CD4-positive, alpha-beta T cell (primary cell): ENCODE data around the gene DNMT3A. TPM values are rescaled to one million over a fixed set of nuclear protein-coding genes. Genes with fewer than 3 reads are reported as not detected.

Experiments used
- ATAC-seq: fragments of 200-7000 bp; cut with Tn5 transposase; one replicate; pipeline ENCODE4 v1.10.0; 2022; ENCODE audit warnings: mild to moderate bottlenecking; ENCODE audit not compliant: poor library complexity
- CTCF ChIA-PET: fragments of 350-600 bp; sonication (Branson Sonifier 250); formaldehyde crosslinking; loops from one replicate; lab custom pipeline; 2021; ENCODE audit warnings: antibody characterized with exemption, inconsistent platforms; lab: Charles Lee
- POLR2A ChIA-PET: fragments of 350-600 bp; sonication (Branson Sonifier 250); formaldehyde crosslinking; loops from one replicate; lab custom pipeline; 2021; ENCODE audit warnings: antibody characterized with exemption, inconsistent platforms; lab: Charles Lee
- DNase-seq, 14 experiments: peaks; one replicate each; pipeline ENCODE4 v3.0.0-alpha.2; 2013 to 2020; ENCODE audit warnings: mixed read lengths in 2 of 14
- H3K27ac ChIP-seq, 2 donors: one replicate each; pipeline versions ENCODE4 v1.5.1 to v1.7.0; 2013; ENCODE audit warnings: low read length in 2 of 2, low read depth in 1 of 2, mild to moderate bottlenecking in 1 of 2
- H3K27me3 ChIP-seq, 2 experiments: 1 replicate in 1 of 2; 2 replicates in 1 of 2; pipeline versions ENCODE4 v1.6.1 to v1.7.0; 2013; ENCODE audit warnings: low read length in 2 of 2, control low read depth in 1 of 2, mild to moderate bottlenecking in 1 of 2, moderate library complexity in 1 of 2; ENCODE audit not compliant: insufficient read depth in 2 of 2, control insufficient read depth in 1 of 2
- H3K36me3 ChIP-seq: one replicate; pipeline ENCODE4 v1.6.1; 2013; ENCODE audit warnings: low read length, control low read depth; ENCODE audit not compliant: insufficient read depth
- H3K4me1 ChIP-seq: one replicate; pipeline ENCODE4 v1.6.1; 2013; ENCODE audit warnings: low read length, control low read depth; ENCODE audit not compliant: insufficient read depth
- H3K4me3 ChIP-seq: one replicate; pipeline ENCODE4 v1.5.1; 2013; ENCODE audit warnings: mild to moderate bottlenecking, low read length, moderate library complexity
- H3K9me3 ChIP-seq, 2 experiments: 1 replicate in 1 of 2; 2 replicates in 1 of 2; pipeline versions ENCODE4 v1.6.1 to v1.7.0; 2013; ENCODE audit warnings: low read length in 2 of 2, mild to moderate bottlenecking in 2 of 2, control low read depth in 1 of 2, moderate library complexity in 1 of 2; ENCODE audit not compliant: control insufficient read depth in 1 of 2, insufficient read depth in 1 of 2
- H3K27ac Mint-ChIP-seq: one replicate; pipeline ENCODE4 v1.8.0; 2020; ENCODE audit warnings: mixed read lengths
- H3K27me3 Mint-ChIP-seq: one replicate; pipeline ENCODE4 v1.8.0; 2021; ENCODE audit warnings: mixed read lengths
- H3K36me3 Mint-ChIP-seq: one replicate; pipeline ENCODE4 v1.8.0; 2021; ENCODE audit warnings: low read depth, mixed read lengths
- H3K4me1 Mint-ChIP-seq: one replicate; pipeline ENCODE4 v1.8.0; 2021; ENCODE audit warnings: low read depth, mixed read lengths
- H3K4me3 Mint-ChIP-seq: one replicate; pipeline ENCODE4 v1.8.0; 2020; ENCODE audit warnings: mild to moderate bottlenecking, mixed read lengths
- H3K9me3 Mint-ChIP-seq: one replicate; pipeline ENCODE4 v1.8.0; 2020; ENCODE audit warnings: mixed read lengths
- intact Hi-C, 2 experiments: fragments of 100-400 bp; cut with DNase I in 1 of 2; cut with micrococcal nuclease in 1 of 2; formaldehyde crosslinking; loops; one replicate each; pipeline versions ENCODE4 v1.15.1 to v1.9.0; 2023 to 2025; cut with DNase I, micrococcal nuclease
- total RNA-seq, 174 experiments: library from RNA in 2 of 174; stranded (reverse) in 2 of 174; gene quantifications; one replicate each; pipeline ENCODE4 v1.2.3 and lab custom pipeline; 2021 to 2026
- TF ChIP-seq, protein P1 (sequence below): fragments of 200-600 bp; IDR thresholded peaks from one replicate; pipeline ENCODE4 v1.8.0; 2022; ENCODE audit warnings: antibody characterized with exemption, mild to moderate bottlenecking

Gene DNMT3A
- total RNA-seq, 2 experiments from 2014 or later = 57.1 to 62.1 TPM

DNA sequence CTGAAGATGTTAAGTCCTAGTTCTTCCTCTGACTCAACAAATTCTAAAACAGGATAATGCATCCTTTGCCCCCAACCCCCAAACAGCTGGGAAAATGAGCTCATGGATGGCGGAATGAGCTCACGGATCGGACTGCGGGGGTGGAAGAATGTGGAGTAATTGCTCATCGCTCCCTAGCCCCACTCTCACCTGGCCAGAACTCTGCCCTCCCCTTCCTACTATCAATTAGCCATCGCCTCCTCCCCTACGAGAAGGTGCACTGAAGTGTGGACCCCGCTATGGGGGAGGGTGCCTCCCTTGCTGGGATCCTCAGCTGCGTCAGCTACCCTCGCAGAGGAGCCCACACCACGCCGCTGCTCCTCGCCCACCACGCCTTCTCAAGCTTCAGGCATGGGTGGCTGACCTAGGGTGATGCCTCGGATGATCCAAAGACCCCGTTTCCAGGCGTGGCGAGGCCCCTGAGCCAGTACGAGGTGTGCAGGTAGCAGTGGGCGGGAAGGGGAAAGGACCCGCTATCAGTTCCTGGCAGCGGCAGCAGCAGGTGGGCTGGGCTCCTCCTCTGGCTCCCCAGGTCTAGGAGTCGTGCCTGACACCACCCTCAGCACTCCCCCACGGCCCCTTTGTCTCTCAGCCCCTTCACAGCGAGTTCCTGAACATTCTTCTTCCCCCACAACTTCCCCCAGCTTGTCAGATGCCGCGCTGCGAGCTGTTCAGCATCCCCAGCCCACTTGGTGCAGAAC, 91.2 kb downstream of the DNMT3A start:
- Histone ChIP-seq H3K4me1 (peaks cover 36% of the 10 kb centered on the region), H3K27me3 (no peaks in the 10 kb centered on the region), H3K4me3 (peak overlapping the region; percentile 80), H3K9me3 (no peaks in the 10 kb centered on the region), H3K27ac (peak overlapping the region in 1 of 2 donors; percentile 14), H3K36me3 (peaks cover 43% of the 10 kb centered on the region)
- Mint-ChIP-seq H3K36me3 (peaks cover 46% of the 10 kb centered on the region), H3K9me3 (no peaks in the 10 kb centered on the region), H3K4me1 (peaks cover 47% of the 10 kb centered on the region), H3K4me3 (peak overlapping the region; percentile 93), H3K27me3 (no peaks in the 10 kb centered on the region), H3K27ac (peak overlapping the region; percentile 90)
- ChIA-PET CTCF (interaction anchor here (1.0 to 1.5 kb wide), 2 partner anchors 26 to 111 kb away, joined by 3 read pairs; no protein-coding TSS in a partner anchor), POLR2A (interaction anchor here (1.5 to 4.9 kb wide), 8 partner anchors 23 to 112 kb away, joined by 3 to 84 read pairs (median 14); no protein-coding TSS in a partner anchor)
- peak in 3 of 14 experiments; percentile 7 to 40 (median 14) for DNase-seq
- intact Hi-C loops = loop anchor here (2.0 to 10.0 kb wide), 3 partner anchors 32 to 64 kb away; no protein-coding TSS in a partner anchor
- ATAC-seq = peak; percentile 35
- TF ChIP-seq, protein P1, sequence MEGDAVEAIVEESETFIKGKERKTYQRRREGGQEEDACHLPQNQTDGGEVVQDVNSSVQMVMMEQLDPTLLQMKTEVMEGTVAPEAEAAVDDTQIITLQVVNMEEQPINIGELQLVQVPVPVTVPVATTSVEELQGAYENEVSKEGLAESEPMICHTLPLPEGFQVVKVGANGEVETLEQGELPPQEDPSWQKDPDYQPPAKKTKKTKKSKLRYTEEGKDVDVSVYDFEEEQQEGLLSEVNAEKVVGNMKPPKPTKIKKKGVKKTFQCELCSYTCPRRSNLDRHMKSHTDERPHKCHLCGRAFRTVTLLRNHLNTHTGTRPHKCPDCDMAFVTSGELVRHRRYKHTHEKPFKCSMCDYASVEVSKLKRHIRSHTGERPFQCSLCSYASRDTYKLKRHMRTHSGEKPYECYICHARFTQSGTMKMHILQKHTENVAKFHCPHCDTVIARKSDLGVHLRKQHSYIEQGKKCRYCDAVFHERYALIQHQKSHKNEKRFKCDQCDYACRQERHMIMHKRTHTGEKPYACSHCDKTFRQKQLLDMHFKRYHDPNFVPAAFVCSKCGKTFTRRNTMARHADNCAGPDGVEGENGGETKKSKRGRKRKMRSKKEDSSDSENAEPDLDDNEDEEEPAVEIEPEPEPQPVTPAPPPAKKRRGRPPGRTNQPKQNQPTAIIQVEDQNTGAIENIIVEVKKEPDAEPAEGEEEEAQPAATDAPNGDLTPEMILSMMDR = no peak

DNA sequence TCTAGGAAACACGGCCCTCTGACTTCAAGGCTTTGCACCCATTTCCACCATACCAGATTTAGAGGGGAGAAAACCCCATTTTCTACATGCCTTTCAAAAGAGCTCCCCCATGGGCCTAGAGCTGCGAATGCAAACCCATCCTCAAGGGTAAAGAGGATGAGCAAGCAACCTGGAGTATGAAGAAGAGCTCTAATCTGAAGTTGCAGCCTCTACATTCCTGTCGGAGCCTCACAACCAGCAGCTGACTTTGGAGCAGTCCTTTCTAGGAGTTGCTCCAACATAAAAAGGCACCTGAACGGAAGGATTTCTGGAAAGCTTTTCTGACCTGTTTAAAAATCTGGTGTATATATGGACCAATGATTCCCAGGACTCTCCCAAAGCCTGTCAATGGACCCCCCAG, 91.9 kb downstream of the DNMT3A start:
- Histone ChIP-seq H3K4me3 (no peak overlapping the region), H3K9me3 (no peaks in the 10 kb centered on the region), H3K36me3 (peaks cover 46% of the 10 kb centered on the region), H3K27me3 (no peaks in the 10 kb centered on the region), H3K27ac (peak overlapping the region in 1 of 2 donors; percentile 14), H3K4me1 (peaks cover 36% of the 10 kb centered on the region)
- peak overlapping the region; percentile 93 for H3K4me3 Mint-ChIP-seq
- ChIA-PET POLR2A (interaction anchor here (1.5 to 4.9 kb wide), 4 partner anchors 24 to 113 kb away, joined by 3 to 84 read pairs (median 16); no protein-coding TSS in a partner anchor), CTCF (interaction anchor here (1.0 to 1.5 kb wide), 2 partner anchors 27 to 112 kb away, joined by 3 read pairs; no protein-coding TSS in a partner anchor)
- H3K4me1 Mint-ChIP-seq = peaks cover 47% of the 10 kb centered on the region
- H3K27ac Mint-ChIP-seq = peak overlapping the region; percentile 90
- ATAC-seq (no peak), DNase-seq (no peak)
- H3K27me3 Mint-ChIP-seq = no peaks in the 10 kb centered on the region
- intact Hi-C loops = loop anchor here (2.0 to 10.0 kb wide), 3 partner anchors 31 to 65 kb away; no protein-coding TSS in a partner anchor
- TF ChIP-seq, protein P1 = no peak
- peaks cover 41% of the 10 kb centered on the region for H3K36me3 Mint-ChIP-seq
- H3K9me3 Mint-ChIP-seq = no peaks in the 10 kb centered on the region

DNA sequence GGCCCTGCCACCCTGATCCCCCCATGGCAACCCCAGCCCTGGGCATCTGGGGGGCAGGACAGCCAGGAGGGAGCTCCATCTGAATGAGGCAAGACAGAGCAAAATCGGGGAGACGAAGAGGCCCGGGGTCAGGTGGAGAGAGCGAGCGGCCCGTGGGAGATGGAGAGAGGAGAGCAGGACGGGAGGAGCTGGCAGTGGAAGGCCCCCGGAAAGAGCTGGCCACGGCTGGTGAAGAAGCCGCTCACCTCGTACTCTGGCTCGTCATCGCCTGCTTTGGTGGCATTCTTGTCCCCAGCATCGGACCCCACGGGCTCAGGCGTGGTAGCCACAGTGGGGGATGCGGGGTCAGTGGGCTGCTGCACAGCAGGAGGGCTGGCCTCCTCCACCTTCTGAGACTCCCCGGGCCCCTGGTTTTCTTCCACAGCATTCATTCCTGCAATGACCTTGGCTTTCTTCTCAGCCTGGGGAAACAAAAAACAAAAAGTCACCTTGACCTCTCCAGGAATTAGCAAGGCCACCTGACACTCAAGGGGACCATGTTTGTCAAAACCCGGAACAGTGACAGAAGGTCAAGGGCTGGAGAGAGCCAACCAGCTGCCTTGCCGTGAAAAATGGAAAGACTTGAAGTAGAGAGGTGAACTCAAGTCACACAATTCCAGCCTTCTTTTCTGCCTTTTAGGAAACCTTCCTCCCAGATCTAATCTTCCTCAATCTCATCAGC, 93.8 kb downstream of the DNMT3A start:
- Histone ChIP-seq H3K4me1 (peaks cover 32% of the 10 kb centered on the region), H3K27me3 (no peaks in the 10 kb centered on the region), H3K4me3 (no peak overlapping the region), H3K36me3 (peaks cover 63% of the 10 kb centered on the region), H3K9me3 (no peaks in the 10 kb centered on the region), H3K27ac (no peak overlapping the region)
- Mint-ChIP-seq H3K4me3 (no peak overlapping the region), H3K27ac (no peak overlapping the region), H3K27me3 (no peaks in the 10 kb centered on the region), H3K36me3 (peaks cover 52% of the 10 kb centered on the region), H3K9me3 (no peaks in the 10 kb centered on the region), H3K4me1 (peaks cover 33% of the 10 kb centered on the region)
- ATAC-seq = no peak
- CTCF ChIA-PET = no interaction called here
- no peak for DNase-seq
- TF ChIP-seq, protein P1 = no peak
- POLR2A ChIA-PET = interaction anchor here (0.6 to 1.5 kb wide), 2 partner anchors 14 to 29 kb away, joined by 3 read pairs; no protein-coding TSS in a partner anchor
- intact Hi-C loops = no loop called here
